Measurements from ENCODE around the gene ANKRD11.

GRCh38 chr16:89337965-89338364 is 152.4 kb downstream of the ANKRD11 start:
- TF ChIP-seq YY1 (IDR thresholded peaks at IDR 0.05; ENCODE audit: insufficient read depth, insufficient read length) (no peak), ZNF274 (IDR thresholded peaks at IDR 0.05; ENCODE audit: low read depth, low read length) (no peak)
